Natural killer cell (primary cell): ENCODE results near the gene APOBEC3A. TPM values are rescaled to one million over a fixed set of nuclear protein-coding genes. Genes with fewer than 3 reads are reported as not detected.
A peak's percentile ranks its signal among the peaks of the same experiment; 100 is the strongest.

Experiments
- ATAC-seq, 3 donors: fragments of 150-1000 bp in 2 of 3; fragments of 200-7000 bp in 1 of 3; cut with Tn5 transposase; 1 replicate in 1 of 3; 2 replicates in 2 of 3; pipeline ENCODE4 v1.10.0; 2021; ENCODE audit warnings: mild to moderate bottlenecking in 2 of 3, moderate library complexity in 2 of 3
- DNase-seq, 2 donors: peaks; one replicate each; pipeline versions ENCODE4 v3.0.0 to v3.0.0-alpha.2; 2013 to 2021; ENCODE audit warnings: mixed read lengths in 1 of 2
- H3K27ac ChIP-seq: one replicate; pipeline ENCODE4 v1.5.1; 2013; ENCODE audit warnings: mild to moderate bottlenecking, low read length
- H3K27me3 ChIP-seq: one replicate; pipeline ENCODE4 v1.6.1; 2013; ENCODE audit warnings: low read length; ENCODE audit not compliant: control insufficient read depth, insufficient read depth
- H3K36me3 ChIP-seq: one replicate; pipeline ENCODE4 v1.6.1; 2013; ENCODE audit warnings: low read length; ENCODE audit not compliant: control insufficient read depth, insufficient read depth
- H3K4me1 ChIP-seq: one replicate; pipeline ENCODE4 v1.6.1; 2013; ENCODE audit warnings: low read length; ENCODE audit not compliant: control insufficient read depth, insufficient read depth
- H3K4me3 ChIP-seq: one replicate; pipeline ENCODE4 v1.5.1; 2013; ENCODE audit warnings: low read length
- H3K9me3 ChIP-seq: one replicate; pipeline ENCODE4 v1.6.1; 2013; ENCODE audit warnings: low read length; ENCODE audit not compliant: control insufficient read depth, insufficient read depth
- H3K27ac Mint-ChIP-seq, 2 donors: one replicate each; pipeline ENCODE4 v1.8.0; 2022; ENCODE audit warnings: mild to moderate bottlenecking in 2 of 2, mixed read lengths in 2 of 2, moderate library complexity in 1 of 2
- H3K27me3 Mint-ChIP-seq, 2 donors: one replicate each; pipeline ENCODE4 v1.8.0; 2022; ENCODE audit warnings: low read depth in 2 of 2, mixed read lengths in 2 of 2
- H3K36me3 Mint-ChIP-seq: one replicate; pipeline ENCODE4 v1.8.0; 2022; ENCODE audit warnings: mixed read lengths
- H3K4me1 Mint-ChIP-seq, 2 donors: one replicate each; pipeline ENCODE4 v1.8.0; 2022; ENCODE audit warnings: mixed read lengths in 2 of 2
- H3K4me3 Mint-ChIP-seq: one replicate; pipeline ENCODE4 v1.8.0; 2022; ENCODE audit warnings: mild to moderate bottlenecking, moderate library complexity, mixed read lengths
- H3K9me3 Mint-ChIP-seq, 2 donors: one replicate each; pipeline ENCODE4 v1.8.0; 2022; ENCODE audit warnings: mixed read lengths in 2 of 2
- WGBS: methylation state at CpG from one replicate; pipeline ENCODE4 v1.1.7; 2013; ENCODE audit warnings: missing lambda C conversion rate; ENCODE audit not compliant: insufficient coverage; 5-methylcytosine and 5-hydroxymethylcytosine counted together
- intact Hi-C: fragments of 100-400 bp; cut with micrococcal nuclease; formaldehyde crosslinking; loops from one replicate; pipeline ENCODE4 v1.14.2; 2022
- total RNA-seq, 4 donors: library from RNA; stranded (reverse); fragments of 120-200 nt in 1 of 4; gene quantifications; one replicate each; pipeline versions ENCODE4 v1.2.3 to v1.2.4, GENCODE V29; 2013 to 2022
- TF ChIP-seq, protein P1 (sequence below): fragments of 200-600 bp; IDR thresholded peaks from one replicate; pipeline ENCODE4 v1.8.0; 2022; ENCODE audit warnings: antibody characterized with exemption

The APOBEC3A gene
- total RNA-seq, 3 donors from 2014 or later (not counting 1 experiment from before 2014, with no cell fraction given) = 0.66 to 48.1 (median 4.3) TPM

DNA sequence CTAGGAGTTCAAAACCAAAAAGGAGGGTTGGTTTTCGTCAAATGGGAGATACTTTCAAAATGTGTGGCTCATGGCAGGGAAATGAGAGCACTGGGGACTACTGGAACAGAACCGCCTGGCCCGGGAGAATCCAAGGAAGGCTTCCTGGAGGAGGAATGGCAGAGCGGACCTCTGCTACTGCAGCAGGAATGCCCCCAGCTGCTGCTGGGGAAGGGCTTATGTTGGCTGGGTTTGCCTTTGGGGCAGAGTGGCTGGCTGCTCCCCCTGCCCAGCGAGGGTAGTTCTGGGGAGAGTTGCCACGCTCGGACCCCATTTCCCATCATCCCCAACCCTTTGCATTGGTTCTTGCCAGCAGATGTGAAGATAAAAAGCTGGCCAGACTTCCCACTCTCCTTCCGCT lies 10.6 kb upstream of the APOBEC3A start:
- Histone ChIP-seq H3K27me3 (no peaks in the 10 kb centered on the region), H3K9me3 (no peaks in the 10 kb centered on the region), H3K27ac (no peak overlapping the region), H3K4me1 (peaks cover 18% of the 10 kb centered on the region), H3K36me3 (no peaks in the 10 kb centered on the region), H3K4me3 (no peak overlapping the region)
- Mint-ChIP-seq H3K4me1 (peaks cover 12 to 16% of the 10 kb centered on the region in 2 donors), H3K27ac (no peak overlapping the region), H3K9me3 (no peaks in the 10 kb centered on the region), H3K4me3 (no peak overlapping the region), H3K27me3 (peaks cover 24 to 49% of the 10 kb centered on the region in 2 donors), H3K36me3 (no peaks in the 10 kb centered on the region)
- intact Hi-C loops = no loop called here
- no peak for ATAC-seq
- WGBS = 91% methylated on average over 8 of the region's 8 CpGs
- TF ChIP-seq, protein P1, sequence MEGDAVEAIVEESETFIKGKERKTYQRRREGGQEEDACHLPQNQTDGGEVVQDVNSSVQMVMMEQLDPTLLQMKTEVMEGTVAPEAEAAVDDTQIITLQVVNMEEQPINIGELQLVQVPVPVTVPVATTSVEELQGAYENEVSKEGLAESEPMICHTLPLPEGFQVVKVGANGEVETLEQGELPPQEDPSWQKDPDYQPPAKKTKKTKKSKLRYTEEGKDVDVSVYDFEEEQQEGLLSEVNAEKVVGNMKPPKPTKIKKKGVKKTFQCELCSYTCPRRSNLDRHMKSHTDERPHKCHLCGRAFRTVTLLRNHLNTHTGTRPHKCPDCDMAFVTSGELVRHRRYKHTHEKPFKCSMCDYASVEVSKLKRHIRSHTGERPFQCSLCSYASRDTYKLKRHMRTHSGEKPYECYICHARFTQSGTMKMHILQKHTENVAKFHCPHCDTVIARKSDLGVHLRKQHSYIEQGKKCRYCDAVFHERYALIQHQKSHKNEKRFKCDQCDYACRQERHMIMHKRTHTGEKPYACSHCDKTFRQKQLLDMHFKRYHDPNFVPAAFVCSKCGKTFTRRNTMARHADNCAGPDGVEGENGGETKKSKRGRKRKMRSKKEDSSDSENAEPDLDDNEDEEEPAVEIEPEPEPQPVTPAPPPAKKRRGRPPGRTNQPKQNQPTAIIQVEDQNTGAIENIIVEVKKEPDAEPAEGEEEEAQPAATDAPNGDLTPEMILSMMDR = no peak
- DNase-seq = no peak

DNA sequence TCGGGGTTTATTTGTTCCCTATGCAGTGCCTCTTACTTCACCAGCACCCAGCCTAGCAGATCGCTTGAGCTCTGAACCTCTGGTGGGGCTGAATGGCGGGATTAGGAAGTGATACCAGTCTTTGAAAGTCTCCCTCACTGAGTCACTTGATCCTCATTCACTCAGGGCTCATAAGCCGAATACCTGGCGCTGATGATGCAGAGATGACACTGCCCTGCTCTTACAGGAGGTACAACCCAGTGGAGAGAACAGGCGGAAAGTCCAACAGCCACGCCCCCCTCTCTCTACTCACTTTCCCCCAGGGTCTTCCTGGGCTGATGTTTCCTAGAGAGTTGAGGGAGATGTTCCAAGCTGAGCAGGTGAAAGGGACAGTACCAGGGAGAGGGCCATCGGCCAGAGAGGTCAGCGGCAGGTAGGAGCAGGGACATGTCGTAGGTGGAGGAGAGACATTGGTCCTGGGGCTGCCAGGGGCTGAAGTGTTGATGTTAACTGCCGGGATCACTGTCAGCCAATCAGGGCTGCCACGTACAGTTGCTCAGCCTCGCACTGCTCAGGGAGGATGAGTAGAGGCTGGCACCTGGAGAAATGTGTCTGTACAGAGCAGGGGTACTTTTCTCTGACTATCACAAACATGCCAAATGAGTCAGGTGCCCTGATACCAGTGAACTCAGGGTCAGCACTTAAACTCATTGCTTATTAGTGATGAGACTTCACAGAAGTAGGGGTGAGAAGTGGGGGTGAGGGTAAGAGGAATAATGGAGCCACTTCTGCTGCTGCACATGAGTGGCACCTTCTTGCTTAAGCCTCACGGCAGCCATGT lies 9.9 kb upstream of the APOBEC3A start:
- Histone ChIP-seq H3K27ac (no peak overlapping the region), H3K27me3 (no peaks in the 10 kb centered on the region), H3K4me3 (no peak overlapping the region), H3K4me1 (peaks cover 12% of the 10 kb centered on the region), H3K9me3 (no peaks in the 10 kb centered on the region), H3K36me3 (no peaks in the 10 kb centered on the region)
- 79% methylated on average over 12 of the region's 14 CpGs for WGBS
- no peaks in the 10 kb centered on the region for H3K9me3 Mint-ChIP-seq
- H3K4me3 Mint-ChIP-seq = no peak overlapping the region
- H3K36me3 Mint-ChIP-seq = no peaks in the 10 kb centered on the region
- no peak for ATAC-seq
- H3K27me3 Mint-ChIP-seq = peaks cover 27 to 47% of the 10 kb centered on the region in 2 donors
- H3K27ac Mint-ChIP-seq = no peak overlapping the region
- intact Hi-C loops = no loop called here
- TF ChIP-seq, protein P1 = no peak
- DNase-seq = peak in 1 of 2 donors; percentile 10
- peaks cover 7 to 11% of the 10 kb centered on the region in 2 donors for H3K4me1 Mint-ChIP-seq

- TF ChIP-seq, protein P1 = no peak
- Histone ChIP-seq H3K4me1 (peaks cover 8% of the 10 kb centered on the region), H3K27ac (no peak overlapping the region), H3K27me3 (no peaks in the 10 kb centered on the region), H3K4me3 (no peak overlapping the region), H3K36me3 (no peaks in the 10 kb centered on the region), H3K9me3 (no peaks in the 10 kb centered on the region)
- Mint-ChIP-seq H3K36me3 (no peaks in the 10 kb centered on the region), H3K4me3 (no peak overlapping the region), H3K9me3 (no peaks in the 10 kb centered on the region), H3K27me3 (peaks cover 27 to 41% of the 10 kb centered on the region in 2 donors), H3K4me1 (peaks cover 4 to 5% of the 10 kb centered on the region in 2 donors), H3K27ac (no peak overlapping the region)
- intact Hi-C loops = no loop called here
- ATAC-seq (no peak), DNase-seq (peak in 1 of 2 donors; percentile 4)
- 84% methylated on average over 7 of the region's 7 CpGs for WGBS
Measured at GRCh38 chr22:38948181-38948940, 9.0 kb upstream of the APOBEC3A start.
